KMS-11 (cell line): ENCODE results near the gene RASA3.

Source experiments
- H2AFZ ChIP-seq: fragments of 200-600 bp; sonication (generic); 2 replicates; pipeline ENCODE4 v1.6.1; 2016; ENCODE audit warnings: antibody characterized with exemption, mixed run types, low read depth
- H3K27ac ChIP-seq: fragments of 200-600 bp; sonication (generic); 2 replicates; pipeline ENCODE4 v1.6.1; 2016; ENCODE audit warnings: mild to moderate bottlenecking, mixed run types
- H3K27me3 ChIP-seq: fragments of 200-600 bp; sonication (generic); 2 replicates; pipeline ENCODE4 v1.6.1; 2017; ENCODE audit warnings: mild to moderate bottlenecking, low read depth, mixed run types, moderate library complexity; ENCODE audit not compliant: insufficient read depth
- H3K36me3 ChIP-seq: fragments of 200-600 bp; sonication (generic); 2 replicates; pipeline ENCODE4 v1.6.1; 2017; ENCODE audit warnings: mild to moderate bottlenecking, mixed run types; ENCODE audit not compliant: insufficient read depth
- H3K4me1 ChIP-seq: fragments of 200-600 bp; sonication (generic); 2 replicates; pipeline ENCODE4 v1.6.1; 2016; ENCODE audit warnings: mild to moderate bottlenecking, low read depth, mixed run types; ENCODE audit not compliant: poor library complexity, severe bottlenecking
- H3K4me2 ChIP-seq: fragments of 200-600 bp; sonication (generic); 2 replicates; pipeline ENCODE4 v1.7.0; 2016; ENCODE audit warnings: mild to moderate bottlenecking, mixed run types
- H3K4me3 ChIP-seq: fragments of 200-600 bp; sonication (generic); IDR thresholded peaks from 2 replicates; pipeline ENCODE4 v1.6.1; 2017; ENCODE audit warnings: low read depth, low read length, mixed read lengths; ENCODE audit not compliant: insufficient read depth
- H3K79me2 ChIP-seq: fragments of 200-600 bp; sonication (generic); 2 replicates; pipeline ENCODE4 v1.6.1; 2016; ENCODE audit warnings: low read depth, mixed run types; ENCODE audit not compliant: insufficient read depth
- H3K9ac ChIP-seq: fragments of 200-600 bp; sonication (generic); 2 replicates; pipeline ENCODE4 v1.6.1; 2016; ENCODE audit warnings: mild to moderate bottlenecking, mixed run types
- H4K20me1 ChIP-seq: fragments of 200-600 bp; sonication (generic); 2 replicates; pipeline ENCODE4 v1.6.1; 2016; ENCODE audit warnings: mild to moderate bottlenecking, mixed run types; ENCODE audit not compliant: insufficient read depth
- TF ChIP-seq, protein P1 (sequence below): fragments of 200-600 bp; sonication (generic); conservative IDR thresholded peaks from 2 replicates; pipeline ENCODE4 v1.6.1; 2017; ENCODE audit warnings: low read depth, mild to moderate bottlenecking, antibody characterized with exemption, low read length, moderate library complexity, mixed read lengths

RASA3 gene

GRCh38 chr13:114050536-114051450, 81.6 kb downstream of the RASA3 start:
- no peaks in the 10 kb centered on the region for H3K4me1 ChIP-seq
- H3K4me3 ChIP-seq = no peak overlapping the region
- no peak overlapping the region for H3K27ac ChIP-seq
- no peaks in the 10 kb centered on the region for H3K79me2 ChIP-seq
- H4K20me1 ChIP-seq = no peaks in the 10 kb centered on the region
- no peak overlapping the region for H3K9ac ChIP-seq
- no peak overlapping the region for H3K4me2 ChIP-seq
- no peaks in the 10 kb centered on the region for H3K27me3 ChIP-seq
- H3K36me3 ChIP-seq = no peaks in the 10 kb centered on the region
- no peak overlapping the region for H2AFZ ChIP-seq
- TF ChIP-seq, protein P1, sequence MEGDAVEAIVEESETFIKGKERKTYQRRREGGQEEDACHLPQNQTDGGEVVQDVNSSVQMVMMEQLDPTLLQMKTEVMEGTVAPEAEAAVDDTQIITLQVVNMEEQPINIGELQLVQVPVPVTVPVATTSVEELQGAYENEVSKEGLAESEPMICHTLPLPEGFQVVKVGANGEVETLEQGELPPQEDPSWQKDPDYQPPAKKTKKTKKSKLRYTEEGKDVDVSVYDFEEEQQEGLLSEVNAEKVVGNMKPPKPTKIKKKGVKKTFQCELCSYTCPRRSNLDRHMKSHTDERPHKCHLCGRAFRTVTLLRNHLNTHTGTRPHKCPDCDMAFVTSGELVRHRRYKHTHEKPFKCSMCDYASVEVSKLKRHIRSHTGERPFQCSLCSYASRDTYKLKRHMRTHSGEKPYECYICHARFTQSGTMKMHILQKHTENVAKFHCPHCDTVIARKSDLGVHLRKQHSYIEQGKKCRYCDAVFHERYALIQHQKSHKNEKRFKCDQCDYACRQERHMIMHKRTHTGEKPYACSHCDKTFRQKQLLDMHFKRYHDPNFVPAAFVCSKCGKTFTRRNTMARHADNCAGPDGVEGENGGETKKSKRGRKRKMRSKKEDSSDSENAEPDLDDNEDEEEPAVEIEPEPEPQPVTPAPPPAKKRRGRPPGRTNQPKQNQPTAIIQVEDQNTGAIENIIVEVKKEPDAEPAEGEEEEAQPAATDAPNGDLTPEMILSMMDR = no peak

- no peak overlapping the region for H3K9ac ChIP-seq
- TF ChIP-seq, protein P1 = no peak
- H3K27me3 ChIP-seq = no peaks in the 10 kb centered on the region
- H3K79me2 ChIP-seq = no peaks in the 10 kb centered on the region
- no peaks in the 10 kb centered on the region for H4K20me1 ChIP-seq
- H3K36me3 ChIP-seq = no peaks in the 10 kb centered on the region
- no peak overlapping the region for H3K4me3 ChIP-seq
- H3K27ac ChIP-seq = no peak overlapping the region
- H3K4me1 ChIP-seq = no peaks in the 10 kb centered on the region
- no peak overlapping the region for H2AFZ ChIP-seq
- H3K4me2 ChIP-seq = no peak overlapping the region
These were observed 82.8 kb downstream of the RASA3 start for GRCh38 chr13:114049626-114050101.

DNA sequence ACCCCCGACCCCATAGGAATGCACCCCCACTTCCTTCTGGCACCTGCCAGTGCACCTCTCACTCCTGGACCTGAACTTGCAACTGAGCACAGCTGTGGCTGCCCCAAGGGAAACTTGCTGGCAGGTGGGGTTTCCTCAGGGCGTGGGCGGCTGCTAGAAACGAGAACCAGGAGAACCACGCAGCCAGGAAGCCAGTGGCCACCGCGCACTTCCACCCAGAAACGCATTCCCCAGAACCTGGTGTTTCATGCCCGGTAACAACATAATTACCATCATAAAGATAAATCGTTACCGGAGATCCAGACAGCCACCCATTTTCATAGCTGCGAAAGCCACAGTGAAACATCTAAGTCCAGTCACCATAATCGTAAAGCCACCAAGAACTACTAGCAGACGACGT, 83.4 kb downstream of the RASA3 start:
- TF ChIP-seq, protein P1 = no peak
- no peaks in the 10 kb centered on the region for H3K27me3 ChIP-seq
- H3K79me2 ChIP-seq = no peaks in the 10 kb centered on the region
- no peak overlapping the region for H2AFZ ChIP-seq
- H4K20me1 ChIP-seq = no peaks in the 10 kb centered on the region
- no peak overlapping the region for H3K4me3 ChIP-seq
- H3K9ac ChIP-seq = no peak overlapping the region
- no peak overlapping the region for H3K4me2 ChIP-seq
- no peaks in the 10 kb centered on the region for H3K4me1 ChIP-seq
- no peak overlapping the region for H3K27ac ChIP-seq
- no peaks in the 10 kb centered on the region for H3K36me3 ChIP-seq

GRCh38 chr13:114048443-114048842, 84.0 kb downstream of the RASA3 start:
- no peak overlapping the region for H3K27ac ChIP-seq
- H3K36me3 ChIP-seq = no peaks in the 10 kb centered on the region
- no peaks in the 10 kb centered on the region for H4K20me1 ChIP-seq
- no peaks in the 10 kb centered on the region for H3K27me3 ChIP-seq
- no peak overlapping the region for H3K4me2 ChIP-seq
- TF ChIP-seq, protein P1 = no peak
- H3K4me1 ChIP-seq = no peaks in the 10 kb centered on the region
- H3K79me2 ChIP-seq = no peaks in the 10 kb centered on the region
- H2AFZ ChIP-seq = no peak overlapping the region
- no peak overlapping the region for H3K4me3 ChIP-seq
- no peak overlapping the region for H3K9ac ChIP-seq
